Endodermal cell (in vitro differentiated cells): ENCODE measurements around the gene SH3BP1. TPM values are rescaled to one million over a fixed set of nuclear protein-coding genes. Genes with fewer than 3 reads are reported as not detected.
"Not testable (repeated sequence)": the region's sequence is repeated elsewhere in the genome, so short reads cannot be mapped to it uniquely, and the experiment has no call there.

Source experiments
- DNase-seq: peaks from one replicate; pipeline ENCODE4 v3.0.0-alpha.2; 2017
- H3K27ac ChIP-seq: 2 replicates; pipeline ENCODE4 v1.5.1; 2013; ENCODE audit warnings: mild to moderate bottlenecking, low read depth, low read length, moderate library complexity
- H3K27me3 ChIP-seq: 2 replicates; pipeline ENCODE4 v1.6.1; 2013; ENCODE audit warnings: mild to moderate bottlenecking, low read length, moderate library complexity; ENCODE audit not compliant: insufficient read depth, control insufficient read depth, poor library complexity, severe bottlenecking
- H3K36me3 ChIP-seq: 2 replicates; pipeline ENCODE4 v1.7.0; 2013; ENCODE audit warnings: mild to moderate bottlenecking, low read length, moderate library complexity; ENCODE audit not compliant: control insufficient read depth, insufficient read depth
- H3K4me1 ChIP-seq: one replicate; pipeline ENCODE4 v1.7.0; 2013; ENCODE audit warnings: low read length; ENCODE audit not compliant: control insufficient read depth, insufficient read depth
- H3K4me3 ChIP-seq: 2 replicates; pipeline ENCODE4 v1.5.1; 2013; ENCODE audit warnings: mild to moderate bottlenecking, low read length, moderate library complexity
- H3K9ac ChIP-seq: 2 replicates; pipeline ENCODE4 v1.6.1; 2013; ENCODE audit warnings: mild to moderate bottlenecking, low read length, moderate library complexity; ENCODE audit not compliant: poor library complexity, severe bottlenecking; ENCODE audit errors: extremely low read depth
- H3K9me3 ChIP-seq: 2 replicates; pipeline ENCODE4 v1.6.1; 2013; ENCODE audit warnings: mild to moderate bottlenecking, low read length, moderate library complexity; ENCODE audit not compliant: control insufficient read depth
- H3K27ac Mint-ChIP-seq: 2 replicates; pipeline ENCODE4 v1.8.0; 2020; ENCODE audit warnings: mixed read lengths
- H3K27me3 Mint-ChIP-seq: 2 replicates; pipeline ENCODE4 v1.8.0; 2021; ENCODE audit warnings: mild to moderate bottlenecking, mixed read lengths; ENCODE audit not compliant: insufficient read depth
- H3K36me3 Mint-ChIP-seq: 2 replicates; pipeline ENCODE4 v1.8.0; 2020; ENCODE audit warnings: low read depth, mixed read lengths
- H3K4me1 Mint-ChIP-seq: 2 replicates; pipeline ENCODE4 v1.8.0; 2020; ENCODE audit warnings: mixed read lengths
- H3K4me3 Mint-ChIP-seq: 2 replicates; pipeline ENCODE4 v1.8.0; 2020; ENCODE audit warnings: mild to moderate bottlenecking, moderate library complexity, mixed read lengths
- H3K9me3 Mint-ChIP-seq: 2 replicates; pipeline ENCODE4 v1.8.0; 2020; ENCODE audit warnings: mild to moderate bottlenecking, mixed read lengths
- WGBS, 2 experiments: methylation state at CpG; one replicate each; pipeline versions ENCODE4 v1.1.5 to v1.1.7; 2013; ENCODE audit warnings: missing lambda C conversion rate in 2 of 2, mixed read lengths in 1 of 2; ENCODE audit not compliant: insufficient coverage in 1 of 2, insufficient read length in 1 of 2; 5-methylcytosine and 5-hydroxymethylcytosine counted together
- total RNA-seq, 2 donors: library from RNA; stranded (reverse); fragmentation: NEBNext Ultra II Directional in 1 of 2; extraction: Animal tissue kit (Norgen Biotek cat#: 25700) in 1 of 2; gene quantifications; 2 replicates in 1 of 2; 3 replicates in 1 of 2; pipeline ENCODE4 v1.2.1, GENCODE V29; 2021
- TF ChIP-seq, protein P1 (sequence below): fragments of 200-600 bp; sonication (generic); conservative IDR thresholded peaks from 2 replicates; pipeline ENCODE4 v1.5.0; 2021; ENCODE audit warnings: antibody characterized with exemption, mild to moderate bottlenecking

Gene SH3BP1
- total RNA-seq, 2 donors from 2014 or later, result 37.7 to 38.6 TPM

DNA sequence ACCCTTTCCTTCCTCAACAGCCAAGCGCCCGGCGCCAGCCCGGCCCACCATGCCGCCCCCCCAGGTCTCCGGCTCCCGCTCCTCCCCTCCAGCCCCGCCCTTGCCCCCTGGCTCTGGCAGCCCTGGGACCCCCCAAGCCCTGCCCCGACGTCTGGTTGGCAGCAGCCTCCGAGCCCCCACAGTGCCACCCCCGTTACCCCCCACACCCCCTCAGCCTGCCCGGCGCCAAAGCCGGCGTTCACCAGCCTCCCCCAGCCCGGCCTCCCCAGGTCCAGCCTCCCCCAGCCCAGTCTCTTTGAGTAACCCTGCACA lies 15.7 kb downstream of the SH3BP1 start:
- H3K36me3 ChIP-seq, result peaks cover 6% of the 10 kb centered on the region
- TF ChIP-seq, protein P1, sequence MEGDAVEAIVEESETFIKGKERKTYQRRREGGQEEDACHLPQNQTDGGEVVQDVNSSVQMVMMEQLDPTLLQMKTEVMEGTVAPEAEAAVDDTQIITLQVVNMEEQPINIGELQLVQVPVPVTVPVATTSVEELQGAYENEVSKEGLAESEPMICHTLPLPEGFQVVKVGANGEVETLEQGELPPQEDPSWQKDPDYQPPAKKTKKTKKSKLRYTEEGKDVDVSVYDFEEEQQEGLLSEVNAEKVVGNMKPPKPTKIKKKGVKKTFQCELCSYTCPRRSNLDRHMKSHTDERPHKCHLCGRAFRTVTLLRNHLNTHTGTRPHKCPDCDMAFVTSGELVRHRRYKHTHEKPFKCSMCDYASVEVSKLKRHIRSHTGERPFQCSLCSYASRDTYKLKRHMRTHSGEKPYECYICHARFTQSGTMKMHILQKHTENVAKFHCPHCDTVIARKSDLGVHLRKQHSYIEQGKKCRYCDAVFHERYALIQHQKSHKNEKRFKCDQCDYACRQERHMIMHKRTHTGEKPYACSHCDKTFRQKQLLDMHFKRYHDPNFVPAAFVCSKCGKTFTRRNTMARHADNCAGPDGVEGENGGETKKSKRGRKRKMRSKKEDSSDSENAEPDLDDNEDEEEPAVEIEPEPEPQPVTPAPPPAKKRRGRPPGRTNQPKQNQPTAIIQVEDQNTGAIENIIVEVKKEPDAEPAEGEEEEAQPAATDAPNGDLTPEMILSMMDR, result no peak
- H3K4me1 Mint-ChIP-seq, result peaks cover 16% of the 10 kb centered on the region
- no peaks in the 10 kb centered on the region for H3K9me3 Mint-ChIP-seq
- no peaks in the 10 kb centered on the region for H3K27me3 ChIP-seq
- H3K4me3 ChIP-seq, result no peak overlapping the region
- H3K9me3 ChIP-seq, result no peaks in the 10 kb centered on the region
- H3K4me1 ChIP-seq, result peaks cover 6% of the 10 kb centered on the region
- no peak overlapping the region for H3K9ac ChIP-seq
- no peak for DNase-seq
- WGBS, 2 experiments, result 83% methylated on average over 16 of the region's 17 CpGs; no CpG with 5 or more reads in 1 of the 2 experiments
- H3K36me3 Mint-ChIP-seq, result peaks cover 29% of the 10 kb centered on the region
- H3K27ac ChIP-seq, result no peak overlapping the region
- no peaks in the 10 kb centered on the region for H3K27me3 Mint-ChIP-seq
- no peak overlapping the region for H3K27ac Mint-ChIP-seq
- no peak overlapping the region for H3K4me3 Mint-ChIP-seq

DNA sequence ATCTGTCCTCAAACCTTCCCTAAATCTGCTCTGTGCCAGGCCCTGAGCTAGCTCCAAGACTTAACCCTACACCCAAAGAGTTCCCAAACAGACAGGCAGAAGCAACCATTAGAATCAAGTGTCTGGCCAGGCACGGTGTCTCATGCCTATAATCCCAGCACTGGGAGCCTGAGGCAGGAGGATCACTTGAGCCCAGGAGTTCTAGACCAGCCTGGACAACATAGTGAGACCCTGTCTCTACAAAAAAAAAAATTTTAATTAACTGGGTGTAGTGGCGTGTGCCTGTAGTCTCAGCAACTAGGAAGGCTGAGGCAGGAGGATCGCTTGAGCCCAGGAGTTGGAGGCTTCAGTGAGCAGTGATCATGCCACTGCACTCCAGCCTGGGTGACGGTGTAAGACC lies 17.1 kb downstream of the SH3BP1 start:
- not testable (repeated sequence) for H3K27ac ChIP-seq, DNase-seq, H3K4me3 Mint-ChIP-seq, H3K27me3 Mint-ChIP-seq, H3K36me3 ChIP-seq, H3K9ac ChIP-seq, H3K4me3 ChIP-seq, H3K9me3 ChIP-seq, H3K27ac Mint-ChIP-seq, H3K27me3 ChIP-seq, H3K9me3 Mint-ChIP-seq, H3K4me1 ChIP-seq
- Mint-ChIP-seq H3K4me1 (peaks cover 28% of the 10 kb centered on the region), H3K36me3 (peaks cover 21% of the 10 kb centered on the region)
- 93% methylated on average over 4 of the region's 4 CpGs for WGBS, 2 experiments

DNA sequence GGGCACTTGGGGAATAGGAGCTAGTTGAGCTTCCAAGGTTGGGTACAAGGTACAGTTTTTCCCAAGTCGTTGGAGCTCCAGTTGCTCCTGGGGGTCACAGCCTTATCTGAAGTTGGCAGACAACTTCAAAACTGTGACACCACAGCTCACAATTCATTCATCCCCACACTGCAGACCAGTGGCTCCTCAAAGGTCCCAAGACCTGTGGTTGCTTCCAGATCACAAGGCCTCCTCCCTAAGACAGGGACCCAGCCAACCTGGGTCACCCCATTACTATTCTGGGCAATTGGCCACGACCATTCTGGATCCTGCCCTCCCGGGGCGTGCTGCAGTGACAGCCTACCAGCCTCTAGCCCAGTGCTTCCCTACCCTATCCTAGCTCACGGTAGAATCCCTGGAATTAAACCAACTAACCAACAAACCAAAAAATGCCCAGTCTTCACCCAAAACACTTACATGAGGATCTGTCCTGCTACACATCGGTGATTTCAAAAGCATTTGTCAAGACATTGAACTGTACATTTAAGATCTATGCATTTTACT lies 18.2 kb downstream of the SH3BP1 start:
- peak overlapping the region; percentile 14 for H3K27ac ChIP-seq
- 14 to 16% methylated on average over 4 to 6 of the region's 6 CpGs for WGBS, 2 experiments
- no peaks in the 10 kb centered on the region for H3K9me3 Mint-ChIP-seq
- H3K36me3 ChIP-seq, result no peaks in the 10 kb centered on the region
- H3K27me3 Mint-ChIP-seq, result no peaks in the 10 kb centered on the region
- H3K27me3 ChIP-seq, result no peaks in the 10 kb centered on the region
- H3K4me1 ChIP-seq, result peaks cover 6% of the 10 kb centered on the region
- H3K4me3 ChIP-seq, result peak overlapping the region; percentile 85
- H3K36me3 Mint-ChIP-seq, result peaks cover 13% of the 10 kb centered on the region
- peak overlapping the region; percentile 95 for H3K27ac Mint-ChIP-seq
- TF ChIP-seq, protein P1, result no peak
- DNase-seq, result no peak
- H3K9ac ChIP-seq, result peak overlapping the region; percentile 17
- H3K4me3 Mint-ChIP-seq, result peak overlapping the region; percentile 76
- H3K4me1 Mint-ChIP-seq, result peaks cover 28% of the 10 kb centered on the region
- H3K9me3 ChIP-seq, result no peaks in the 10 kb centered on the region
